MM.1S (cell line): ENCODE data around the gene STRADB.
"Not testable (repeated sequence)": the region's sequence is repeated elsewhere in the genome, so short reads cannot be mapped to it uniquely, and the experiment has no call there.

Experiments used
- DNase-seq: peaks from one replicate; pipeline ENCODE4 v3.0.0-alpha.2; 2015
- H2AFZ ChIP-seq: fragments of 300-600 bp; sonication (generic); 2 replicates; pipeline ENCODE4 v1.6.0; 2016; ENCODE audit warnings: antibody characterized with exemption, low read length
- H3F3A ChIP-seq: fragments of 300-600 bp; sonication (generic); 2 replicates; pipeline ENCODE4 v1.6.1; 2016; ENCODE audit warnings: mild to moderate bottlenecking, antibody characterized with exemption, low read length, moderate library complexity, mixed read lengths; ENCODE audit not compliant: insufficient read depth
- H3K27ac ChIP-seq: fragments of 300-600 bp; sonication (generic); 2 replicates; pipeline ENCODE4 v1.5.1; 2016; ENCODE audit warnings: mild to moderate bottlenecking, low read length
- H3K27me3 ChIP-seq: fragments of 300-600 bp; sonication (generic); replicated peaks from 2 replicates; pipeline ENCODE4 v1.6.0; 2016; ENCODE audit warnings: low read length; ENCODE audit not compliant: insufficient read depth
- H3K36me3 ChIP-seq: fragments of 300-600 bp; sonication (generic); replicated peaks from 2 replicates; pipeline ENCODE4 v1.6.1; 2016; ENCODE audit warnings: mild to moderate bottlenecking, low read length, mixed read lengths; ENCODE audit not compliant: insufficient read depth
- H3K4me1 ChIP-seq: fragments of 300-600 bp; sonication (generic); 2 replicates; pipeline ENCODE4 v1.6.1; 2016; ENCODE audit warnings: low read length, mixed read lengths
- H3K4me2 ChIP-seq: fragments of 300-600 bp; sonication (generic); 2 replicates; pipeline ENCODE4 v1.6.0; 2016; ENCODE audit warnings: low read depth, low read length
- H3K4me3 ChIP-seq: fragments of 300-600 bp; sonication (generic); 2 replicates; pipeline ENCODE4 v1.5.1; 2016; ENCODE audit warnings: low read length, mixed read lengths
- H3K79me2 ChIP-seq: fragments of 300-600 bp; sonication (generic); 2 replicates; pipeline ENCODE4 v1.6.1; 2016; ENCODE audit warnings: mixed run types, low read length, mixed read lengths
- H3K9ac ChIP-seq: fragments of 300-600 bp; sonication (generic); 2 replicates; pipeline ENCODE4 v1.6.1; 2016; ENCODE audit warnings: low read length, mixed read lengths
- H3K9me2 ChIP-seq: fragments of 300-600 bp; sonication (generic); replicated peaks from 2 replicates; pipeline ENCODE4 v1.6.1; 2016; ENCODE audit warnings: mild to moderate bottlenecking, low read length, mixed read lengths; ENCODE audit not compliant: insufficient read depth
- H3K9me3 ChIP-seq: fragments of 300-600 bp; sonication (generic); replicated peaks from 2 replicates; pipeline ENCODE4 v1.6.1; 2016; ENCODE audit warnings: mild to moderate bottlenecking, low read length, mixed read lengths; ENCODE audit not compliant: insufficient read depth
- H4K20me1 ChIP-seq: fragments of 300-600 bp; sonication (generic); 2 replicates; pipeline ENCODE4 v1.6.1; 2016; ENCODE audit warnings: mild to moderate bottlenecking, low read length, moderate library complexity, mixed read lengths; ENCODE audit not compliant: insufficient read depth
- EZH2 ChIP-seq: fragments of 300-600 bp; sonication (generic); optimal IDR thresholded peaks from 2 replicates; pipeline ENCODE3; 2017; ENCODE audit warnings: low read depth, mild to moderate bottlenecking, antibody characterized with exemption, low read length, mixed read lengths
- EZH2phosphoT487 ChIP-seq: fragments of 300-600 bp; sonication (generic); IDR thresholded peaks from 2 replicates; pipeline ENCODE4 v1.6.1; 2018; ENCODE audit warnings: antibody characterized with exemption, low read length
- TF ChIP-seq, protein P1 (sequence below): fragments of 300-600 bp; sonication (generic); IDR thresholded peaks from 2 replicates; pipeline ENCODE4 v1.5.1; 2016; ENCODE audit warnings: antibody characterized with exemption, low read length, mixed read lengths

Gene STRADB

DNA sequence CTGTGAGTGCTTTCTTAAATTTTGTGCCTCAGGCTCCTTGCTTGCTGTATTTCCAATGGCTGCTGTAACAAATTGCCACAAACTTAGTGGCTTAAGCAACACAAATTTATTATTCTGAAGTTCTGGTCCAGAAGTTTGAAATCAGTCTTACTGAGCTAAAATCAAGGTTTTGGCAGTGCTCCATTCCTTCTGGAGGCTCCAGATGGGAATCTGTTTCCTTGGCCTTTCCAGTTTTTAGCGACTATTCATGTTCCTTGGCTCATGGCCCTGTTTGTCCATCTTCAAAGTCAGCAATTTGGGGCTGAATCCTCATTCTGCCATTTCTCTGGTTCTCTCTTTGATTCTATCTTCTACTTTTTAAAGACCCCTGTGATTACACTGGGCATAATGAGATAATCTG is 31.8 kb downstream of the STRADB start:
- no peaks in the 10 kb centered on the region for H3K4me1 ChIP-seq
- H3K36me3 ChIP-seq, result no peaks in the 10 kb centered on the region
- no peak overlapping the region for H3K4me3 ChIP-seq
- no peaks in the 10 kb centered on the region for H4K20me1 ChIP-seq
- no peak overlapping the region for H3K4me2 ChIP-seq
- no peaks in the 10 kb centered on the region for H3K9me3 ChIP-seq
- H3K27ac ChIP-seq, result no peak overlapping the region
- TF ChIP-seq EZH2phosphoT487, result no peak
- no peak for TF ChIP-seq EZH2
- TF ChIP-seq, protein P1, sequence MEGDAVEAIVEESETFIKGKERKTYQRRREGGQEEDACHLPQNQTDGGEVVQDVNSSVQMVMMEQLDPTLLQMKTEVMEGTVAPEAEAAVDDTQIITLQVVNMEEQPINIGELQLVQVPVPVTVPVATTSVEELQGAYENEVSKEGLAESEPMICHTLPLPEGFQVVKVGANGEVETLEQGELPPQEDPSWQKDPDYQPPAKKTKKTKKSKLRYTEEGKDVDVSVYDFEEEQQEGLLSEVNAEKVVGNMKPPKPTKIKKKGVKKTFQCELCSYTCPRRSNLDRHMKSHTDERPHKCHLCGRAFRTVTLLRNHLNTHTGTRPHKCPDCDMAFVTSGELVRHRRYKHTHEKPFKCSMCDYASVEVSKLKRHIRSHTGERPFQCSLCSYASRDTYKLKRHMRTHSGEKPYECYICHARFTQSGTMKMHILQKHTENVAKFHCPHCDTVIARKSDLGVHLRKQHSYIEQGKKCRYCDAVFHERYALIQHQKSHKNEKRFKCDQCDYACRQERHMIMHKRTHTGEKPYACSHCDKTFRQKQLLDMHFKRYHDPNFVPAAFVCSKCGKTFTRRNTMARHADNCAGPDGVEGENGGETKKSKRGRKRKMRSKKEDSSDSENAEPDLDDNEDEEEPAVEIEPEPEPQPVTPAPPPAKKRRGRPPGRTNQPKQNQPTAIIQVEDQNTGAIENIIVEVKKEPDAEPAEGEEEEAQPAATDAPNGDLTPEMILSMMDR, result no peak
- H3K27me3 ChIP-seq, result no peaks in the 10 kb centered on the region
- H3F3A ChIP-seq, result no peaks in the 10 kb centered on the region
- H3K79me2 ChIP-seq, result no peaks in the 10 kb centered on the region
- no peak overlapping the region for H3K9ac ChIP-seq
- no peaks in the 10 kb centered on the region for H3K9me2 ChIP-seq
- no peak for DNase-seq
- no peak overlapping the region for H2AFZ ChIP-seq

DNA sequence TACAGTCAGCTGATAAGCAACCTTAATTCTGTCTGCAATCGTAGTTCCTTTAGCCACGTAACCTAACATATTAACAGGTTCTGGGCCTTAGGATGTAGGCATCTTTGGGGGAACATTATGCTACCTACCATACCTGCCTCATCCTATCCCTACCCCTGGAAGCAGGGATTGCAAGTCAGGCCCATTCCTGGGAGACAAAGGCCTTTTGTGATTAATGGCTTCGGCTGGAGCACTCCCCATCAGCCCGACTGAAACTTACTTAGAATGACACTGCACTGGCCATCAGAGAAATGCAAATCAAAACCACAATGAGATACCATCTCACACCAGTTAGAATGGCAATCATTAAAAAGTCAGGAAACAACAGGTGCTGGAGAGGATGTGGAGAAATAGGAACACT is 32.2 kb downstream of the STRADB start:
- not testable (repeated sequence) for H3K4me2 ChIP-seq, H3K36me3 ChIP-seq, H3K9ac ChIP-seq, H3K27ac ChIP-seq, H3K4me1 ChIP-seq, H3K27me3 ChIP-seq, DNase-seq, H3K79me2 ChIP-seq, H3F3A ChIP-seq, H2AFZ ChIP-seq, H4K20me1 ChIP-seq, H3K9me2 ChIP-seq, H3K9me3 ChIP-seq, H3K4me3 ChIP-seq

DNA sequence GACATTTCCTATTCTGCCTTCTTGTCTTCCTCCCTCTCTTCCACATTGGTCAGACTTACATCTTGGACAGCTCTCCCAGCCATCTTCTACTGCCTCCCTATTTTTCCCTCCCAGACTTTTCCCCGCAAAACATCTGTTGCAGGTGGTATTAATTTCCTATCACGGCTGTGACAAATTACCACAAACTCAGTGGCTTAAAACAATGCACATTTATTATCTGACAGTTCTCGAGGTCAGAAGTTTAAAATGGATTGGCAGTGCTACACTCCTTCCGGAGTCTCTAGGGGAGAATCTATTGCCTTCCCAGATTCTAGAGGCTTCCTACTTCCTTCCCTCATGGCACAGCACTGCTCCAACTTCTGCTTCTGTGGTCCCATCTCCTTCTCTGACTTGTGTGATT is 33.3 kb downstream of the STRADB start:
- Histone ChIP-seq H3K4me3 (no peak overlapping the region), H4K20me1 (no peaks in the 10 kb centered on the region), H3K9me2 (no peaks in the 10 kb centered on the region), H3F3A (no peaks in the 10 kb centered on the region), H3K4me2 (no peak overlapping the region), H3K36me3 (no peaks in the 10 kb centered on the region), H3K27me3 (no peaks in the 10 kb centered on the region), H2AFZ (no peak overlapping the region), H3K79me2 (no peaks in the 10 kb centered on the region), H3K27ac (no peak overlapping the region), H3K4me1 (no peaks in the 10 kb centered on the region), H3K9ac (no peak overlapping the region), H3K9me3 (no peaks in the 10 kb centered on the region)
- no peak for TF ChIP-seq EZH2
- TF ChIP-seq, protein P1, result no peak
- TF ChIP-seq EZH2phosphoT487, result no peak
- DNase-seq, result no peak

DNA sequence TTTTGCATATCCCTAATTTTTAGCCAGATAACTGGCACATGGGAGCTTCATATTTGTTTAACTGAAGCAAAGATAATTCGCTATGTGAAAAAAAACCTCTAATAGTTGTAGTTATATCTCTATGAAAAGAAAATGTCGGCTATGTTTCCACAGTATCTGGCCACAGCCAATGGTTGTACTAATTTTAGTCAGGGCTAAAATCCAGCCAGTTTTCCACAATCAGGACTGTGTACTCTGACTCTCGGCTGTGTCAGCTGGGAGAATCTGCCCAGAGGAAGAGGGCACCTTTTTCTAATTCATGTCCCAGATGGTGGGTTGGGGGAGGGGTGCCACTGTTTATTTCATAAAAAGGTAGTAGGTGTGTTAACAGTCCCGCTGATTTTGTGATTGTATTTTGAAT is 38.8 kb downstream of the STRADB start:
- H3K36me3 ChIP-seq, result no peaks in the 10 kb centered on the region
- no peaks in the 10 kb centered on the region for H3K79me2 ChIP-seq
- H4K20me1 ChIP-seq, result no peaks in the 10 kb centered on the region
- H3K4me3 ChIP-seq, result no peak overlapping the region
- H3K9me2 ChIP-seq, result no peaks in the 10 kb centered on the region
- DNase-seq, result no peak
- no peak overlapping the region for H3K9ac ChIP-seq
- no peak for TF ChIP-seq EZH2phosphoT487
- TF ChIP-seq EZH2, result no peak
- TF ChIP-seq, protein P1, result no peak
- no peaks in the 10 kb centered on the region for H3K4me1 ChIP-seq
- no peak overlapping the region for H3K27ac ChIP-seq
- no peak overlapping the region for H3K4me2 ChIP-seq
- H3F3A ChIP-seq, result no peaks in the 10 kb centered on the region
- no peaks in the 10 kb centered on the region for H3K27me3 ChIP-seq
- H3K9me3 ChIP-seq, result no peaks in the 10 kb centered on the region
- H2AFZ ChIP-seq, result no peak overlapping the region
